HG02642 (cell line): Measurements from ENCODE around the gene ANO7.
"Not testable (repeated sequence)": the region's sequence is repeated elsewhere in the genome, so short reads cannot be mapped to it uniquely, and the experiment has no call there.

Source experiments
- ATAC-seq: cut with Tn5 transposase; IDR thresholded peaks from one replicate; pipeline ENCODE4 v1.9.1; 2021; ENCODE audit warnings: mild to moderate bottlenecking; ENCODE audit not compliant: unreplicated experiment, poor library complexity

The ANO7 gene

GRCh38 chr2:241189856-241190201 lies 1.4 kb downstream of the ANO7 start:
- no peak for ATAC-seq

DNA sequence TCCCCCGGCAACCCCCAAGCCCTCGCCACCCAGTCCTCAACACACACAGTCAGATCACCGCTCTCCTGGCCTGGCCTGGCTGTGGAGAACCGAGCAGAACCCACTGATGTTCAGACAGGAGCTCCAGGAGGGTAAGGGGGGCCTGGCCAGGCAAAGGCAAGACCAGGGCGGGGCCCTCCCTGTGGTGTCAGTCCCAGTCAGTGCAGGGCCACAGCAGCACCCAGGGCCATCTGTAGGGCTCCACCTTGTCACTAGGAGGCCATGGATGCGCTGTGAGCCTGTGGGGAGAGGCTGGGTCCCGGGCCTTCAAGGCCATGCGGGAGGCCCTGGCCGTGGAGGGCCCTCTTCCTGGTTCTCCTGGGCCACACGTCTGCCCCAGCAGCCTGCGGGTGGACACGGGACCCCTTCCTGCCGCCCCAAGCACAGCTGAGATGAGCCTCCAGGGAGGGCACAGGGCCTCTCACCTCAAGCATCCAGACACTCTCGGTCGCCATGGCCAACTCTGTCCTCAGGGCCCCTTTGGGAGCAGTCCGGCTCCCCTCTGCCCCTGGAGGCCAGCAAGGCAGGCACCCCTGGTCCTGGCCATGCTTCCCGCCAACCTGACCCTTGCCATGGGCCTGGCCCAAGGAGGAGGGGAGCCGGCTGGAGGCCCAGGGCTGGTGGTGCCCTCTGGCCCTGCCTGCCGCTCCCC lies 2.0 kb downstream of the ANO7 start:
- no peak for ATAC-seq

GRCh38 chr2:241191081-241191480 lies 2.6 kb downstream of the ANO7 start:
- ATAC-seq = no peak

DNA sequence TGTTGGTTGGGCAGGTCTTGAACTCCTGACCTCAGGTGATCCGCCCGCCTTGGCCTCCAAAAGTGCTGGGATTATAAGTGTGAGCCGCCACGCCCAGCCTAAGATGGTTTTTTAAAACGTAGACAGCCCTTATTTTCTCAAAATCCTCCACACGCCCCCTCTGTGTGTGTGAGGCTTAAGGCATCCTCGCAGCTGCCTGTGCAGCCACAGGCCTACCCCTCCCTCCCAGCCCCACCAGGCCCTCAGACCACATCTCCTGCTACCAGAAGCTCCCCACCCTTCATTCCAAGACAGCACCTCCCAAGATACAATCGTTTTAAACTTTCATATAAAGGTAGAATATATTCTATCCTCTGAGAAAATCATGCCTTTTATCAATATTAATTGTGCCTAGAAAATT lies 4.8 kb downstream of the ANO7 start:
- no peak for ATAC-seq

DNA sequence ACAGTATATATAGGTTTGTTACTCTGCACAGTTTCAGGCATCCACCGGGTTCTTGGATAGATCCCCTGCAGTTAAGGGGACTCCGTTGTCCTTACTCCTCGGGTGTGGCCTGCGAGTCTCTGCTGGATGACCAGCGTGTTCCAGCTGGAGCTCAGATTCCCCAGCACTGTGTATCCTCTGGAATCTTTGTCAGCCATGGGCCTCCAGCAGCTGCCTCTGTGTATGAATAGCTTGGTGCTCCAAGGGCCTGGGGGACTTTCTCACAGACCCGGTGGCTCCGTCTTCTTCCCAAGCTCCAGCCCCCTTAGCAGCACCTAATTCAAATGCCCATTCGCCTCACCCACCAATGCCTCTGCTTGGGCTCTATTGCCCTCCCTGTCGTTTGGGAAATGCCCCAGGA lies 6.3 kb downstream of the ANO7 start:
- ATAC-seq = no peak

DNA sequence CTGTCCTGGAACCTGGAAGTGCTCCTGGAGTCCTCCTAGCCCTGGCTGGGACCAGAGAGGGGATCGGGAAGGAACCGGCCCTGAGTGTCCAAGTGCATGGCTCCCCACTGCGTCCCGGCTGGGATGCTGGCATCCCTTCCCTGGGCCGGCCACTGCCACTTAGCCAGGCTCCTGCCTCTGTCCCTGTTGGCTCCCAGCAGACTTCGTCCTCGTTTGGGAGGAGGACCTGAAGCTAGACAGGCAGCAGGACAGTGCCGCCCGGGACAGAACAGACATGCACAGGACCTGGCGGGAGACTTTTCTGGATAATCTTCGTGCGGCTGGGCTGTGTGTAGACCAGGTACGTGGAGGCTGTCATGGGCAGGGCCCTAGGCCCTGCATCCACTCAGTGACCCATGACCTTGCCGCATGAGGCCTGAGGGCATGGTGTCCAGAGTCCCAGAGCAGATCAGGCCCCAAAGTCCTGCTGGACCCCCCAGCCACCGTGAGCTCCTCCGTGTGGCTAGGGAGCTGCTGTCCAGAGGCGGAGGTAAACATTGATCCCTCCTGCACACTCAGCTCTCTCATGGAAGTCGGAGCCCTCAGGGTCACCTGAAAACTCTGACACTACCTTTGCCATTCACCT lies 7.1 kb downstream of the ANO7 start:
- no peak for ATAC-seq

DNA sequence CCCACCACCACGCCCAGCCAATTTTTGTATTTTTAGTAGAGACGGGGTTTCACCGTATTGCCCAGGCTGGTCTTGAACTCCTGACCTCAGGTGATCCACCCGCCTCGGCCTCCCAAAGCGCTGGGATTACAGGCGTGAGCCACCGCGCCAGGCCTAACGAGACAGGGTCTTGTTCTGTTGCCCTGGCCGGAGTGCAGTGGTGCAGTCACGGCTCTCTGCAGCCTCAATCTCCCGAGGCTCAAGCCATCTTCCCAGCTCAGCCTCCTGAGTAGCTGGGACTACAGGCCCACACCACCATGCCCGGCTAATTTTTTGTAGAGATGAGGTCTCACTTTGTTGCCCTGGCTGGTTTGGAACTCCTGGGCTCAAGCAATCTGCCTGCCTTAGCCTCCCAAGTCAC lies 8.8 kb downstream of the ANO7 start:
- ATAC-seq = not testable (repeated sequence)

- ATAC-seq = no peak
Observed at GRCh38 chr2:241197947-241198346, 9.5 kb downstream of the ANO7 start.

GRCh38 chr2:241198381-241199279 lies 10.2 kb downstream of the ANO7 start:
- no peak for ATAC-seq

- no peak for ATAC-seq
Observed at GRCh38 chr2:241199286-241199685, 10.8 kb downstream of the ANO7 start.

GRCh38 chr2:241199897-241200821 lies 11.7 kb downstream of the ANO7 start:
- no peak for ATAC-seq

DNA sequence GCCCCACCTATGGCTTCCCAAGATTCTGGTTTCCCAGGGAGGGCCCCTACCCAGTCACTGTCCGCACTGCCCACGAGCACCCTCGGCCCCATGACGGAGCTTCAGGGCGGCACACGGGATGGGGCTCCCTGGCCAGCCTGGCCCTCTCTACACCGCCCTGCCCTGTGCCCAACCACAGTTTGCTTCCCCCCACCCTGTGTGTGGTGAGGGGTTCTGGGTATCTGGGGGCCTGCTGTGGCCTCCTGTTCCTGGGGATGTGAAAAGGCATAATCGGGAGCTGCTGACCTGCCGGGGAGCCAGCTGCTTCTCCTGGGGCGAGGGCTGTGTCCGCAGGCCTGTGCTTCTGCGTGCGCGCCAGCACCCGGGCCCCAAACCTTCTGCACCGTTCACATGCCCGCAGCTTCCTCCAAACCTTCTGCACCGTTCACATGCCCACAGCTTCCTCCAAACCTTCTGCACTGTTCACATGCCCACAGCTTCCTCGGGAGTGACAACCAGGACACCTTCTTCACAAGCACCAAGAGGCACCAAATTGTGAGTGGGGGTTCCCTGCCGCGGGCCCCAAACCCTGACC lies 12.4 kb downstream of the ANO7 start:
- ATAC-seq = no peak

DNA sequence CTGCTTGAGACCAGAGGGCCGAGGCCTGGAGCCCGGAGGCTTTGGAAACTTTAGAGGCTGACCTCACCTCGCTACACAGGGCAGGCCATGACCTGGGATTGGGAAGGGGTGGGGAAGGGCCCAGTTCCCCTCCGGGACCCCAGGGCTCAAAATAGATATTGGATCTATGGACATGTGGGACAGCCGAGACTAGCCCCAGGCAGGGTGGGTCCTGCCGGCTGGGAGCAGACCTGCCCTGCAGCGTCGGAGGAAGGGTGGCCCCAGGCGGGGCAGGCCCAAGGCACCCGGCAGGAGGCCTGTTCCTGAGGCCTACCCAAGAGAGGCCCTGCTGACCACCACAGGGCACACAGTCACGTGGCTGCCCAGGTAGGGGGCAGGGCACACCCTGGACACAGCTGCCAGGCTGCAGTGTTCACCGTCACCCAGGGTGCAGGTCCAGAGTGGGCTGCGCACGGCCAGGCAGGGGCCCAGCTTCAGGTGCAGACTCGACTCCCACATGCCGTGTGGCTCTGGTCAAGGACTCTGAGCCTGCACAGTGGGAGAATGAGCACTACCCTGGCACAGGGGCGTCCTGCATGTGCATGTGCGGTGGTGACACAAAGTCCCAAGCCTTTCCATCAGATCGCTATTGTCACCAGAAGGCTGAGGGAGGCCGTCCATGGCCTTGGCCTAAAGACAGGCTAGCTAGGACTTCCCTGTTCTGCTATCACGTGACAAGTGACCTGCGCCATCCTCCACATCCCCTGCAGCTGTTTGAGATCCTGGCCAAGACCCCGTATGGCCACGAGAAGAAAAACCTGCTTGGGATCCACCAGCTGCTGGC lies 13.2 kb downstream of the ANO7 start:
- ATAC-seq = no peak

DNA sequence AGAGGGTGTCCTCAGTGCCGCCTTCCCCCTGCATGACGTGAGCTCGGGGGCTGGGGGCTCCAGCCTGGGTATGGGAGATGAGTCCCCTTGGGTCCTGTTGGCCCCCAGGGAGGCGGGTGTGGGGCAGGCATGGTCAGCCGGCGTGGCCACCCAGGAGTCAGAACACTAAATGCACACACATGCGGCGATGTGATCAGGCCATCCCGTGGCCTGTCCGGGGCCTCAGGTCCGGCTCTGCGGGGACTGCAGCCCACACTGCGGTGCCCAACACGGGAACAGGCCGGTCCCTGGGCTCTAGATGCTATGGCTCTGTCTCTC lies 13.8 kb downstream of the ANO7 start:
- ATAC-seq = no peak

DNA sequence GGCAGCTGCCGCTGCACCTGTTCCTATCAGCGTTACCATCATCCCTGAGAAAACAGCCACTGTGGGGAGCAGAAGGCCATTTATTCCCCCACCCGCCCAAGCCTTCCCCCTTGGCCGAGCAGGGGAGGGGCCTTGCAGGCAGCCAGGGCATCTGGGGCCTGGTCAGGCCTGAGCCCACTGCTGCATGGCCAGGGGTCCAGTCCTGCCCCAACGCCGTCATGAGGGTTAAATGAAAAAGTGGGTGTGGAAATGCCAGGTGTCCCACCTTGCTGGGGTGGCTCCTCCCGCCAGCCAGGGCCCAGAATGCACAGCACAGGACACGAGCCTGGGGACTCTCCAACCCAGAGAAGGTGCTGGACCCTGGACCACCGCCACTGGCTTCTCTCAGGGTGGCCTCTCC lies 14.2 kb downstream of the ANO7 start:
- no peak for ATAC-seq

GRCh38 chr2:241203218-241204009 lies 14.9 kb downstream of the ANO7 start:
- ATAC-seq = no peak

GRCh38 chr2:241204010-241204384 lies 15.5 kb downstream of the ANO7 start:
- no peak for ATAC-seq

GRCh38 chr2:241204490-241204889 lies 16.0 kb downstream of the ANO7 start:
- no peak for ATAC-seq

GRCh38 chr2:241205086-241205485 lies 16.6 kb downstream of the ANO7 start:
- no peak for ATAC-seq
